A549 (cell line): ENCODE measurements around the gene WRNIP1. TPM values are rescaled to one million over a fixed set of nuclear protein-coding genes. Genes with fewer than 3 reads are reported as not detected.

Source experiments
- ATAC-seq, 2 experiments: fragments of 200-7000 bp in 1 of 2; fragments of >200 bp in 1 of 2; cut with Nextera tagmentation in 1 of 2; cut with Tn5 transposase in 1 of 2; 3 replicates each; pipeline versions ENCODE4 v1.8.0 to v1.9.1; 2018 to 2020; ENCODE audit warnings: mild to moderate bottlenecking in 1 of 2, moderate library complexity in 1 of 2
- CTCF ChIA-PET: fragments of 300-600 bp; sonication (Branson Sonifier 250); formaldehyde crosslinking; extraction: SDS; loops from one replicate; lab custom pipeline; 2021; ENCODE audit warnings: antibody characterized with exemption, inconsistent platforms; lab: Yijun Ruan, JAX
- POLR2A ChIA-PET: fragments of 350-600 bp; formaldehyde crosslinking; extraction: SDS; loops from one replicate; lab custom pipeline; 2021; ENCODE audit warnings: antibody characterized with exemption, inconsistent platforms; lab: Yijun Ruan, JAX
- DNase-seq, 2 experiments: peaks; one replicate each; pipeline versions ENCODE4 v3.0.0 to v3.0.0-alpha.2; 2011 to 2016; ENCODE audit warnings: low read depth in 1 of 2, low spot score in 1 of 2
- FAIRE-seq: peaks from 2 replicates; lab custom pipeline; 2011; peaks lifted over from hg19 to GRCh38; lab: Jason Lieb, UNC
- H3K27ac ChIP-seq, 2 experiments: fragments of >200 bp; sonication (Bioruptor Twin); formaldehyde crosslinking; 3 replicates each; pipeline ENCODE4 v1.5.1; 2016 to 2017
- H3K4me1 ChIP-seq: fragments of >200 bp; sonication (Bioruptor Twin); formaldehyde crosslinking; 3 replicates; pipeline ENCODE4 v1.6.1; 2016
- H3K4me2 ChIP-seq: fragments of >200 bp; sonication (Bioruptor Twin); formaldehyde crosslinking; 3 replicates; pipeline ENCODE4 v1.6.1; 2016
- H3K4me3 ChIP-seq: fragments of >200 bp; sonication (Bioruptor Twin); formaldehyde crosslinking; 3 replicates; pipeline ENCODE4 v1.5.1; 2016
- H3K9me3 ChIP-seq: fragments of >200 bp; sonication (Bioruptor Twin); formaldehyde crosslinking; 3 replicates; pipeline ENCODE4 v1.6.1; 2016
- FOXS1 ChIP-seq: fragments of 250-450 bp; sonication (Bioruptor Pico); IDR thresholded peaks from 2 replicates; pipeline ENCODE4 v1.5.0; 2020; ENCODE audit warnings: mild to moderate bottlenecking, moderate library complexity
- GATA3 ChIP-seq: IDR thresholded peaks from 2 replicates; pipeline ENCODE4 v1.6.1; 2012; ENCODE audit warnings: borderline replicate concordance
- HOXB13 ChIP-seq: fragments of 250-450 bp; sonication (Bioruptor Pico); IDR thresholded peaks from 2 replicates; pipeline ENCODE4 v1.5.0; 2020; ENCODE audit warnings: low read depth, mild to moderate bottlenecking, moderate library complexity
- JUNB ChIP-seq: fragments of >200 bp; sonication (Bioruptor Twin); formaldehyde crosslinking; IDR thresholded peaks from 2 replicates; pipeline ENCODE4 v1.6.1; 2016
- KDM1A ChIP-seq: fragments of 200-600 bp; sonication (generic); IDR thresholded peaks from 2 replicates; pipeline ENCODE4 v1.6.1; 2016; ENCODE audit warnings: low read depth, mild to moderate bottlenecking
- MAZ ChIP-seq: fragments of 150-350 bp; IDR thresholded peaks from 2 replicates; pipeline ENCODE4 v1.6.1; 2014; ENCODE audit warnings: antibody characterized with exemption, low read depth, low read length, borderline replicate concordance
- NPAS2 ChIP-seq: fragments of 250-450 bp; sonication (Bioruptor Pico); IDR thresholded peaks from 2 replicates; pipeline ENCODE4 v1.8.0; 2022; ENCODE audit warnings: mild to moderate bottlenecking, moderate library complexity, borderline replicate concordance
- POLR2A ChIP-seq: IDR thresholded peaks from 2 replicates; pipeline ENCODE4 v1.6.1; 2012; ENCODE audit warnings: mild to moderate bottlenecking, low read length
- RARB ChIP-seq: fragments of 250-450 bp; sonication (Bioruptor Pico); IDR thresholded peaks from 2 replicates; pipeline ENCODE4 v1.8.0; 2021; ENCODE audit warnings: mild to moderate bottlenecking, moderate library complexity
- SMC3 ChIP-seq: fragments of >200 bp; sonication (Bioruptor Twin); formaldehyde crosslinking; IDR thresholded peaks from 3 replicates; pipeline ENCODE4 v1.6.1; 2018; ENCODE audit warnings: inconsistent platforms
- SREBF2 ChIP-seq: fragments of 450-650 bp; IDR thresholded peaks from 2 replicates; pipeline ENCODE4 v1.6.1; 2014; ENCODE audit warnings: mild to moderate bottlenecking, moderate library complexity
- TFCP2L1 ChIP-seq: fragments of 250-450 bp; sonication (Bioruptor Pico); IDR thresholded peaks from 2 replicates; pipeline ENCODE4 v1.5.0; 2021; ENCODE audit warnings: mild to moderate bottlenecking
- TP53 ChIP-seq: fragments of 250-450 bp; sonication (Bioruptor Pico); IDR thresholded peaks from 2 replicates; pipeline ENCODE4 v1.5.0; 2021; ENCODE audit warnings: mild to moderate bottlenecking, moderate library complexity
- ZC3H11A ChIP-seq: fragments of 450-650 bp; IDR thresholded peaks from 2 replicates; pipeline ENCODE4 v1.6.1; 2014; ENCODE audit warnings: antibody characterized with exemption, mild to moderate bottlenecking
- ZFP36 ChIP-seq: fragments of 450-650 bp; IDR thresholded peaks from 2 replicates; pipeline ENCODE4 v1.6.1; 2014; ENCODE audit warnings: borderline replicate concordance; ENCODE audit not compliant: partially characterized antibody
- WGBS: methylation state at CpG from one replicate; pipeline ENCODE4 v1.1.6; 2017; ENCODE audit errors: missing lambda C conversion rate; 5-methylcytosine and 5-hydroxymethylcytosine counted together
- polyA plus RNA-seq, 4 experiments: library from polyadenylated mRNA; depleted of rRNA in 3 of 4; stranded (reverse); fragments of >200 nt; fragmentation: RNase III in 1 of 4; extraction: RNeasy Plus Mini Kit Qiagen cat#74134 plus additional on column Dnase treatment in 1 of 4; gene quantifications; 2 replicates in 3 of 4; 3 replicates in 1 of 4; pipeline ENCODE4 v1.2.3, GENCODE V29; 2011 to 2017
- TF ChIP-seq, protein P1 (sequence below): fragments of 250-450 bp; sonication (Bioruptor Pico); IDR thresholded peaks from 2 replicates; pipeline ENCODE4 v1.5.0; 2021; ENCODE audit warnings: mild to moderate bottlenecking, moderate library complexity, borderline replicate concordance
- TF ChIP-seq, protein P2 (sequence below): fragments of 200-600 bp; sonication (generic); IDR thresholded peaks from 2 replicates; pipeline ENCODE4 v1.6.1; 2016; ENCODE audit warnings: antibody characterized with exemption, mild to moderate bottlenecking, moderate library complexity
- TF ChIP-seq, protein P3 (sequence below): fragments of 450-650 bp; IDR thresholded peaks from 2 replicates; pipeline ENCODE4 v1.6.1; 2014; ENCODE audit warnings: antibody characterized with exemption

Gene WRNIP1
- polyA plus RNA-seq, 2 of the 4 experiments (the other 2 are of a cell fraction) = 27.7 to 32.2 TPM

DNA sequence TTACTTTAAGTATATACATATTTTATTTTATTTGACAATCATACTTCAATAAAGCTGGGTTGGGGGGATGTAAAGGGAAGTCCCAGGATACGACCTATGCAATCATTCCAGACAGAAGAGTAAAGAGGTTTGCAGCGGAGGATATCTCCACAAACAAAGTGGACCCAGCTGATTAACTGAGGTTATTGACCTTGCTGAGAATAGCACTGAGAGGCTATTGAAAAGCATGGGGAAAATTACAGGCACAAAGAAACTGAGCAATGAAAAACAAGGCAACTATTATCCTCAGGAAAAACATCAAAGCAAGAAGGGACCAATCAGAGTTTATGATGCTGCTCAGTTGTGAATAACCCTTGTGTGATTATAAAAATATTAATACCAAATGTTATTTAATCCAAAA, 43.8 kb downstream of the WRNIP1 start:
- Histone ChIP-seq H3K4me2 (no peak overlapping the region), H3K27ac (no peak overlapping the region), H3K9me3 (no peaks in the 10 kb centered on the region), H3K4me1 (no peaks in the 10 kb centered on the region)
- ChIA-PET POLR2A (no interaction called here), CTCF (interaction anchor here (5.1 kb wide), 1 partner anchor 18 kb away, joined by 23 read pairs; no protein-coding TSS in a partner anchor)
- FAIRE-seq (no peak), ATAC-seq (no peak)
- TF ChIP-seq, protein P1, sequence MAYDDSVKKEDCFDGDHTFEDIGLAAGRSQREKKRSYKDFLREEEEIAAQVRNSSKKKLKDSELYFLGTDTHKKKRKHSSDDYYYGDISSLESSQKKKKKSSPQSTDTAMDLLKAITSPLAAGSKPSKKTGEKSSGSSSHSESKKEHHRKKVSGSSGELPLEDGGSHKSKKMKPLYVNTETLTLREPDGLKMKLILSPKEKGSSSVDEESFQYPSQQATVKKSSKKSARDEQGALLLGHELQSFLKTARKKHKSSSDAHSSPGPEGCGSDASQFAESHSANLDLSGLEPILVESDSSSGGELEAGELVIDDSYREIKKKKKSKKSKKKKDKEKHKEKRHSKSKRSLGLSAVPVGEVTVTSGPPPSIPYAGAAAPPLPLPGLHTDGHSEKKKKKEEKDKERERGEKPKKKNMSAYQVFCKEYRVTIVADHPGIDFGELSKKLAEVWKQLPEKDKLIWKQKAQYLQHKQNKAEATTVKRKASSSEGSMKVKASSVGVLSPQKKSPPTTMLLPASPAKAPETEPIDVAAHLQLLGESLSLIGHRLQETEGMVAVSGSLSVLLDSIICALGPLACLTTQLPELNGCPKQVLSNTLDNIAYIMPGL (CRISPR knock-in tag) = no peak
- TF ChIP-seq ZC3H11A = no peak
- TF ChIP-seq FOXS1 (CRISPR knock-in tag) = no peak
- TF ChIP-seq TP53 (CRISPR knock-in tag) = no peak
- no peak for TF ChIP-seq ZFP36
- TF ChIP-seq, protein P2, sequence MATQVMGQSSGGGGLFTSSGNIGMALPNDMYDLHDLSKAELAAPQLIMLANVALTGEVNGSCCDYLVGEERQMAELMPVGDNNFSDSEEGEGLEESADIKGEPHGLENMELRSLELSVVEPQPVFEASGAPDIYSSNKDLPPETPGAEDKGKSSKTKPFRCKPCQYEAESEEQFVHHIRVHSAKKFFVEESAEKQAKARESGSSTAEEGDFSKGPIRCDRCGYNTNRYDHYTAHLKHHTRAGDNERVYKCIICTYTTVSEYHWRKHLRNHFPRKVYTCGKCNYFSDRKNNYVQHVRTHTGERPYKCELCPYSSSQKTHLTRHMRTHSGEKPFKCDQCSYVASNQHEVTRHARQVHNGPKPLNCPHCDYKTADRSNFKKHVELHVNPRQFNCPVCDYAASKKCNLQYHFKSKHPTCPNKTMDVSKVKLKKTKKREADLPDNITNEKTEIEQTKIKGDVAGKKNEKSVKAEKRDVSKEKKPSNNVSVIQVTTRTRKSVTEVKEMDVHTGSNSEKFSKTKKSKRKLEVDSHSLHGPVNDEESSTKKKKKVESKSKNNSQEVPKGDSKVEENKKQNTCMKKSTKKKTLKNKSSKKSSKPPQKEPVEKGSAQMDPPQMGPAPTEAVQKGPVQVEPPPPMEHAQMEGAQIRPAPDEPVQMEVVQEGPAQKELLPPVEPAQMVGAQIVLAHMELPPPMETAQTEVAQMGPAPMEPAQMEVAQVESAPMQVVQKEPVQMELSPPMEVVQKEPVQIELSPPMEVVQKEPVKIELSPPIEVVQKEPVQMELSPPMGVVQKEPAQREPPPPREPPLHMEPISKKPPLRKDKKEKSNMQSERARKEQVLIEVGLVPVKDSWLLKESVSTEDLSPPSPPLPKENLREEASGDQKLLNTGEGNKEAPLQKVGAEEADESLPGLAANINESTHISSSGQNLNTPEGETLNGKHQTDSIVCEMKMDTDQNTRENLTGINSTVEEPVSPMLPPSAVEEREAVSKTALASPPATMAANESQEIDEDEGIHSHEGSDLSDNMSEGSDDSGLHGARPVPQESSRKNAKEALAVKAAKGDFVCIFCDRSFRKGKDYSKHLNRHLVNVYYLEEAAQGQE = no peak
- TF ChIP-seq HOXB13 (CRISPR knock-in tag) = no peak
- TF ChIP-seq SMC3 = no peak
- no peak for TF ChIP-seq KDM1A
- TF ChIP-seq MAZ = no peak
- TF ChIP-seq JUNB = no peak
- TF ChIP-seq NPAS2 (CRISPR knock-in tag) = no peak
- TF ChIP-seq GATA3 = no peak
- no peak for TF ChIP-seq POLR2A
- no peak for TF ChIP-seq SREBF2
- TF ChIP-seq, all 56 proteins: peak for 0
- DNase-seq = no peak
- WGBS = 77% methylated on average over 2 of the region's 2 CpGs
- H3K4me3 ChIP-seq = no peak overlapping the region

DNA sequence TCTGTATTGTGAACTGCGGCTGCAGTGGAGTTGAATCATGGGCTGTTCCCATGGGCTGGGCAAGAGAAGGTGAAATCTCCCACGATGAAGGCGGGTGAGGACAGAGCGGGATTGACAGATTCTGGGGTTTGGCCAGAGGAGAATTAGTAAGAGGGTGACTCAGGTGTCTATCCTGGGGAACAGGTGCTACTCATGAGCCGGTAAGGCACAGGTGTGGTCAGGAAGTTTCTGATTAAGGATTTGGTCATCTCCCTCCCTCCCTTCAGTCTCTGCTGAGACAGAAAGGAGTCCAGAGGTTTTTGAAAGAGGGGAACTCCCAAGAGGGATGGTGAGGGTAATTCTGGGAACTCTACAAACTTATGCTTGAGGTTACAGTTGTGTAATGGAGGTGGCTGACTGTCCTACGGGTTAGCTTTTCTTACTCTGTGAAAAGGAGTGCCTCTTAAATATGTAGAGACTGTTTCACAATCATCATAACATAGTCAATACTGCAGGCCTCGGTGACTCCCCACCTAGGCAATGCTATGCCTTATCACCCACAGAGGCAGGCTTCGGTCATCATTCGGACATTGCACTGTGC, 45.0 kb downstream of the WRNIP1 start:
- no peak for ATAC-seq
- H3K4me2 ChIP-seq = no peak overlapping the region
- 59% methylated on average over 6 of the region's 9 CpGs for WGBS
- no peak for DNase-seq
- POLR2A ChIA-PET = no interaction called here
- TF ChIP-seq TFCP2L1 (CRISPR knock-in tag) = no peak
- TF ChIP-seq, protein P3, sequence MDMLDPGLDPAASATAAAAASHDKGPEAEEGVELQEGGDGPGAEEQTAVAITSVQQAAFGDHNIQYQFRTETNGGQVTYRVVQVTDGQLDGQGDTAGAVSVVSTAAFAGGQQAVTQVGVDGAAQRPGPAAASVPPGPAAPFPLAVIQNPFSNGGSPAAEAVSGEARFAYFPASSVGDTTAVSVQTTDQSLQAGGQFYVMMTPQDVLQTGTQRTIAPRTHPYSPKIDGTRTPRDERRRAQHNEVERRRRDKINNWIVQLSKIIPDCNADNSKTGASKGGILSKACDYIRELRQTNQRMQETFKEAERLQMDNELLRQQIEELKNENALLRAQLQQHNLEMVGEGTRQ = no peak
- no peak for TF ChIP-seq RARB (CRISPR knock-in tag)
- TF ChIP-seq, all 56 proteins: peak for 0
- FAIRE-seq = no peak
- CTCF ChIA-PET = interaction anchor here (5.1 kb wide), 1 partner anchor 19 kb away, joined by 23 read pairs; no protein-coding TSS in a partner anchor
- Histone ChIP-seq H3K4me1 (no peaks in the 10 kb centered on the region), H3K9me3 (no peaks in the 10 kb centered on the region), H3K27ac (no peak overlapping the region), H3K4me3 (no peak overlapping the region)
